ENCODE data around the gene ICAM2. TPM values are rescaled to one million over a fixed set of nuclear protein-coding genes. Genes with fewer than 3 reads are reported as not detected.

The ICAM2 gene
- total and polyA plus RNA-seq, 4 donors: 9.6 to 17.5 (median 12.4) TPM

DNA sequence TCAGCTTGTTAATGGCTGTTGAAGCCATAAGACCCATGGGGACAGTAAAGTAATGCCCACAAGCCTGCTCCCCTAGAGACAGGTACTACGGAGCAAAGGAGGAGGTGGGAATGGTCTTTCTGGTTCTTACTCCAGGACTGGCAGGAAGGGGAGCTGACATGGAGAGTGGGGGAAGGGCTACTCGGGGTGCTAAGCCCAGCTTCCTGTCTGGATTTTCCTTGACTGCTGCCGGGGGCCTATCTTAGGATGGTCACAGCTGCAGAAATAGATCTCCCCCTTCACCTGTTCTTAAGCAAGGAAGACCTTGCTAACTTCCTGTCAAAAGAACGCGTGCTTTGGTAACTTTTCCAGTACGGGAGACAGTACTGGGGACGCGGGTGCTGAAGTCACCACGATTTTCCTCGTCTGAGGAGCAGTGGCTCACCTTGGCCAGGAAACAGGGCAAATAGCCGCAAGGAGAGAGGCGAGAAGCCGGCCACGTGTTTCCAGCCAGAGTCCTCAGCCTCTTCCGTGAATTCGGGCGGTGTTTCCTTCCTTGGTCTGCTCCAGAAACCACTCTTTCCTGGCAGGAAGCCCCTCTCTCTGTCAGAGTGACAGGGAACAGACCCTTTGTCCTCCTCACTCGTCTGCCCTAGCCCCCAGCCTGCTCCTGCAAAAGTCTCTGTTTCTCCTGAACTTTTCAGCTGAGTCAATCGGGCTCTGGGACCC, 22.9 kb downstream of the ICAM2 start (continued):
- TF ChIP-seq YY1 (IDR thresholded peaks at IDR 0.05): no peak

DNA sequence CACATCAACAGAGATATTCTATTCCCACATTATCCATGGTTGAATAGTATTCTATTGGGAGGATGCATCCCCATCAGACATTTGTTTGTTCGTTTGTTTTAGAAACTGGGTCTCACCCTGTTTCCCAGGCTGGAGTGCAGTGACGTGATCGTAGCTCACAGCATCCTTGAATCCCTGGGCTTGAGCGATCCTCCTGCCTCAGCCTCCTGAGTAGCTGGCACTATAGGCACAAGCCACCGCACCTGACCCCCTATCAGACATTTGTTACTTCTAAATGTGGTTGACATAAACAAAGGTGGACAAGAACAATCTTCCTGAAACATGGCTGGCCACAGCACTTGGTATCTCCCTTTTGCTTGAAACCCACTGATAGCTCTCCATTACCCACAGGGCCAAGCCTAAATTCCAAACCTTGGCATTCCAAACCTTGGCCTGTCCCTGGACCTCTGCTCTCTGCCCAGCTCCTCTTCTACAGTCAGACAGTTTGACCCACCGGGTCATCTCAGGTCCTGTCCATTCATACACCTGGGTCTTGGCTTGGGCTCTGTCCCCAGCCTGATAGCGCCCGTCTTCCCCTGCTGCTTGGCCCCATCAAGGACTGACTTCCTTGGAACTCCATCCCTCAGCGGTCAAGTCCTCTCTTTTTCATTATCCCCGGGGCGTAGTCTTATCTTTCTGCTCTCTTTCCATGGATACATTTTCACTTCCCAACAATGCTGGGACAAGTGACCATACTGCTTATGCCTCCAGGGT, 23.8 kb downstream of the ICAM2 start:
- Histone ChIP-seq H3K36me3 (ENCODE audit: control insufficient read depth in 4 of 4, insufficient read depth in 3 of 4, low read depth in 1 of 4, low read length in 3 of 4) (no peaks in the 10 kb centered on the region), H3K9me3 (ENCODE audit: control insufficient read depth in 4 of 4, low read length in 3 of 4) (no peaks in the 10 kb centered on the region), H3K4me3 (ENCODE audit: low read depth in 1 of 3, low read length in 3 of 3) (no peak overlapping the region), H3K9ac (ENCODE audit: low read depth in 1 of 2, low read length in 2 of 2) (no peak overlapping the region), H3K4me1 (ENCODE audit: control insufficient read depth in 4 of 4, insufficient read depth in 4 of 4, low read length in 3 of 4) (peaks cover 0 to 10% (median 4%) of the 10 kb centered on the region in 4 donors), H3K27me3 (ENCODE audit: control insufficient read depth in 4 of 4, insufficient read depth in 4 of 4, low read length in 3 of 4) (peaks cover 0 to 2% (median 0%) of the 10 kb centered on the region in 4 donors), H3K27ac (ENCODE audit: low read depth in 1 of 2, low read length in 2 of 2) (no peak overlapping the region)
- TF ChIP-seq FOXA1 (IDR thresholded peaks at IDR 0.05): no peak
- TF ChIP-seq, protein P1, sequence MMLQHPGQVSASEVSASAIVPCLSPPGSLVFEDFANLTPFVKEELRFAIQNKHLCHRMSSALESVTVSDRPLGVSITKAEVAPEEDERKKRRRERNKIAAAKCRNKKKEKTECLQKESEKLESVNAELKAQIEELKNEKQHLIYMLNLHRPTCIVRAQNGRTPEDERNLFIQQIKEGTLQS (IDR thresholded peaks at IDR 0.05): no peak
- TF ChIP-seq HNF4G (IDR thresholded peaks at IDR 0.05): no peak
- TF ChIP-seq, protein P2, sequence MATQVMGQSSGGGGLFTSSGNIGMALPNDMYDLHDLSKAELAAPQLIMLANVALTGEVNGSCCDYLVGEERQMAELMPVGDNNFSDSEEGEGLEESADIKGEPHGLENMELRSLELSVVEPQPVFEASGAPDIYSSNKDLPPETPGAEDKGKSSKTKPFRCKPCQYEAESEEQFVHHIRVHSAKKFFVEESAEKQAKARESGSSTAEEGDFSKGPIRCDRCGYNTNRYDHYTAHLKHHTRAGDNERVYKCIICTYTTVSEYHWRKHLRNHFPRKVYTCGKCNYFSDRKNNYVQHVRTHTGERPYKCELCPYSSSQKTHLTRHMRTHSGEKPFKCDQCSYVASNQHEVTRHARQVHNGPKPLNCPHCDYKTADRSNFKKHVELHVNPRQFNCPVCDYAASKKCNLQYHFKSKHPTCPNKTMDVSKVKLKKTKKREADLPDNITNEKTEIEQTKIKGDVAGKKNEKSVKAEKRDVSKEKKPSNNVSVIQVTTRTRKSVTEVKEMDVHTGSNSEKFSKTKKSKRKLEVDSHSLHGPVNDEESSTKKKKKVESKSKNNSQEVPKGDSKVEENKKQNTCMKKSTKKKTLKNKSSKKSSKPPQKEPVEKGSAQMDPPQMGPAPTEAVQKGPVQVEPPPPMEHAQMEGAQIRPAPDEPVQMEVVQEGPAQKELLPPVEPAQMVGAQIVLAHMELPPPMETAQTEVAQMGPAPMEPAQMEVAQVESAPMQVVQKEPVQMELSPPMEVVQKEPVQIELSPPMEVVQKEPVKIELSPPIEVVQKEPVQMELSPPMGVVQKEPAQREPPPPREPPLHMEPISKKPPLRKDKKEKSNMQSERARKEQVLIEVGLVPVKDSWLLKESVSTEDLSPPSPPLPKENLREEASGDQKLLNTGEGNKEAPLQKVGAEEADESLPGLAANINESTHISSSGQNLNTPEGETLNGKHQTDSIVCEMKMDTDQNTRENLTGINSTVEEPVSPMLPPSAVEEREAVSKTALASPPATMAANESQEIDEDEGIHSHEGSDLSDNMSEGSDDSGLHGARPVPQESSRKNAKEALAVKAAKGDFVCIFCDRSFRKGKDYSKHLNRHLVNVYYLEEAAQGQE (IDR thresholded peaks at IDR 0.05): no peak
- no peak for DNase-seq (ENCODE audit: low spot score)
- WGBS: 92% methylated on average over 11 of the region's 11 CpGs

DNA sequence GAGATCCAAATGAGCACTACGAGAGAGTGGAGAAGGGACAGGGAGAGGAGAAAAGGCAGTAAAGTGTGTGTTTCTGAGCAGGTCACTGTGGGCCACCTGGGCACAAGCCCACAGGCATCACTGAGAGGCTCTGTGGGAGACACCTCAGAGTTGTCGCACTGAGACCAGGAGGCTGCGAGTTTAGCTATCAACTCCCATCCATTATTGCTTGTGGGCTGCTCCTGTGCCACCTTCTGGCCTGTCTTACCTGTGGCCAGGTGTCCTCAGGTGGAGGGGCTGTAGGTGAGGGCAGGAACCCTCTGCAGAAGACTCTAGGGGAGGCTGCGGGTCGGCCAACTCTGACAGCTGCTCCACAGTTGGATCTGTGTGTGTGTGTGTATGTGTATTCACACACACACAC, 24.8 kb downstream of the ICAM2 start:
- WGBS: 89% methylated on average over 5 of the region's 5 CpGs
- Histone ChIP-seq H3K9ac (ENCODE audit: low read depth in 1 of 2, low read length in 2 of 2) (no peak overlapping the region), H3K27me3 (ENCODE audit: control insufficient read depth in 4 of 4, insufficient read depth in 4 of 4, low read length in 3 of 4) (peaks cover 0 to 2% (median 0%) of the 10 kb centered on the region in 4 donors), H3K27ac (ENCODE audit: low read depth in 1 of 2, low read length in 2 of 2) (no peak overlapping the region), H3K9me3 (ENCODE audit: control insufficient read depth in 4 of 4, low read length in 3 of 4) (no peaks in the 10 kb centered on the region), H3K4me3 (ENCODE audit: low read depth in 1 of 3, low read length in 3 of 3) (no peak overlapping the region), H3K36me3 (ENCODE audit: control insufficient read depth in 4 of 4, insufficient read depth in 3 of 4, low read depth in 1 of 4, low read length in 3 of 4) (no peaks in the 10 kb centered on the region), H3K4me1 (ENCODE audit: control insufficient read depth in 4 of 4, insufficient read depth in 4 of 4, low read length in 3 of 4) (peaks cover 0 to 10% (median 4%) of the 10 kb centered on the region in 4 donors)
- DNase-seq (ENCODE audit: low spot score): no peak
- TF ChIP-seq HNF4G (IDR thresholded peaks at IDR 0.05) (no peak), RAD21 (IDR thresholded peaks at IDR 0.05) (no peak), HNF4A (conservative IDR thresholded peaks at IDR 0.05) (no peak), JUND (IDR thresholded peaks at IDR 0.05) (no peak), RXRA (IDR thresholded peaks at IDR 0.05) (no peak), EGR1 (IDR thresholded peaks at IDR 0.05; ENCODE audit: low read depth in 2 of 2) (no peak), TAF1 (conservative IDR thresholded peaks at IDR 0.05) (no peak), SP1 (IDR thresholded peaks at IDR 0.05) (no peak), YY1 (IDR thresholded peaks at IDR 0.05) (no peak), GABPA (IDR thresholded peaks at IDR 0.05 in 1 of 2, conservative IDR thresholded peaks at IDR 0.05 in 1 of 2) (no peak)
- TF ChIP-seq, protein P1 (IDR thresholded peaks at IDR 0.05): no peak
- TF ChIP-seq, protein P3, sequence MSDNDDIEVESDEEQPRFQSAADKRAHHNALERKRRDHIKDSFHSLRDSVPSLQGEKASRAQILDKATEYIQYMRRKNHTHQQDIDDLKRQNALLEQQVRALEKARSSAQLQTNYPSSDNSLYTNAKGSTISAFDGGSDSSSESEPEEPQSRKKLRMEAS (IDR thresholded peaks at IDR 0.05): no peak
- TF ChIP-seq, protein P2 (IDR thresholded peaks at IDR 0.05): no peak
- TF ChIP-seq, protein P4, sequence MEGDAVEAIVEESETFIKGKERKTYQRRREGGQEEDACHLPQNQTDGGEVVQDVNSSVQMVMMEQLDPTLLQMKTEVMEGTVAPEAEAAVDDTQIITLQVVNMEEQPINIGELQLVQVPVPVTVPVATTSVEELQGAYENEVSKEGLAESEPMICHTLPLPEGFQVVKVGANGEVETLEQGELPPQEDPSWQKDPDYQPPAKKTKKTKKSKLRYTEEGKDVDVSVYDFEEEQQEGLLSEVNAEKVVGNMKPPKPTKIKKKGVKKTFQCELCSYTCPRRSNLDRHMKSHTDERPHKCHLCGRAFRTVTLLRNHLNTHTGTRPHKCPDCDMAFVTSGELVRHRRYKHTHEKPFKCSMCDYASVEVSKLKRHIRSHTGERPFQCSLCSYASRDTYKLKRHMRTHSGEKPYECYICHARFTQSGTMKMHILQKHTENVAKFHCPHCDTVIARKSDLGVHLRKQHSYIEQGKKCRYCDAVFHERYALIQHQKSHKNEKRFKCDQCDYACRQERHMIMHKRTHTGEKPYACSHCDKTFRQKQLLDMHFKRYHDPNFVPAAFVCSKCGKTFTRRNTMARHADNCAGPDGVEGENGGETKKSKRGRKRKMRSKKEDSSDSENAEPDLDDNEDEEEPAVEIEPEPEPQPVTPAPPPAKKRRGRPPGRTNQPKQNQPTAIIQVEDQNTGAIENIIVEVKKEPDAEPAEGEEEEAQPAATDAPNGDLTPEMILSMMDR (IDR thresholded peaks at IDR 0.05; ENCODE audit: low read depth, low read length, missing input control): no peak
- TF ChIP-seq, protein P5, sequence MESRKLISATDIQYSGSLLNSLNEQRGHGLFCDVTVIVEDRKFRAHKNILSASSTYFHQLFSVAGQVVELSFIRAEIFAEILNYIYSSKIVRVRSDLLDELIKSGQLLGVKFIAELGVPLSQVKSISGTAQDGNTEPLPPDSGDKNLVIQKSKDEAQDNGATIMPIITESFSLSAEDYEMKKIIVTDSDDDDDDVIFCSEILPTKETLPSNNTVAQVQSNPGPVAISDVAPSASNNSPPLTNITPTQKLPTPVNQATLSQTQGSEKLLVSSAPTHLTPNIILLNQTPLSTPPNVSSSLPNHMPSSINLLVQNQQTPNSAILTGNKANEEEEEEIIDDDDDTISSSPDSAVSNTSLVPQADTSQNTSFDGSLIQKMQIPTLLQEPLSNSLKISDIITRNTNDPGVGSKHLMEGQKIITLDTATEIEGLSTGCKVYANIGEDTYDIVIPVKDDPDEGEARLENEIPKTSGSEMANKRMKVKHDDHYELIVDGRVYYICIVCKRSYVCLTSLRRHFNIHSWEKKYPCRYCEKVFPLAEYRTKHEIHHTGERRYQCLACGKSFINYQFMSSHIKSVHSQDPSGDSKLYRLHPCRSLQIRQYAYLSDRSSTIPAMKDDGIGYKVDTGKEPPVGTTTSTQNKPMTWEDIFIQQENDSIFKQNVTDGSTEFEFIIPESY (IDR thresholded peaks at IDR 0.05): no peak

All from liver (tissue), 9 donors.